Endodermal cell (in vitro differentiated cells): Measurements from ENCODE around the gene LAYN. TPM values are rescaled to one million over a fixed set of nuclear protein-coding genes. Genes with fewer than 3 reads are reported as not detected.

Experiments used
- DNase-seq: peaks from one replicate; pipeline ENCODE4 v3.0.0-alpha.2; 2017
- H3K27ac ChIP-seq: 2 replicates; pipeline ENCODE4 v1.5.1; 2013; ENCODE audit warnings: mild to moderate bottlenecking, low read depth, low read length, moderate library complexity
- H3K27me3 ChIP-seq: 2 replicates; pipeline ENCODE4 v1.6.1; 2013; ENCODE audit warnings: mild to moderate bottlenecking, low read length, moderate library complexity; ENCODE audit not compliant: insufficient read depth, control insufficient read depth, poor library complexity, severe bottlenecking
- H3K36me3 ChIP-seq: 2 replicates; pipeline ENCODE4 v1.7.0; 2013; ENCODE audit warnings: mild to moderate bottlenecking, low read length, moderate library complexity; ENCODE audit not compliant: control insufficient read depth, insufficient read depth
- H3K4me1 ChIP-seq: one replicate; pipeline ENCODE4 v1.7.0; 2013; ENCODE audit warnings: low read length; ENCODE audit not compliant: control insufficient read depth, insufficient read depth
- H3K4me3 ChIP-seq: 2 replicates; pipeline ENCODE4 v1.5.1; 2013; ENCODE audit warnings: mild to moderate bottlenecking, low read length, moderate library complexity
- H3K9ac ChIP-seq: 2 replicates; pipeline ENCODE4 v1.6.1; 2013; ENCODE audit warnings: mild to moderate bottlenecking, low read length, moderate library complexity; ENCODE audit not compliant: poor library complexity, severe bottlenecking; ENCODE audit errors: extremely low read depth
- H3K9me3 ChIP-seq: 2 replicates; pipeline ENCODE4 v1.6.1; 2013; ENCODE audit warnings: mild to moderate bottlenecking, low read length, moderate library complexity; ENCODE audit not compliant: control insufficient read depth
- H3K27ac Mint-ChIP-seq: 2 replicates; pipeline ENCODE4 v1.8.0; 2020; ENCODE audit warnings: mixed read lengths
- H3K27me3 Mint-ChIP-seq: 2 replicates; pipeline ENCODE4 v1.8.0; 2021; ENCODE audit warnings: mild to moderate bottlenecking, mixed read lengths; ENCODE audit not compliant: insufficient read depth
- H3K36me3 Mint-ChIP-seq: 2 replicates; pipeline ENCODE4 v1.8.0; 2020; ENCODE audit warnings: low read depth, mixed read lengths
- H3K4me1 Mint-ChIP-seq: 2 replicates; pipeline ENCODE4 v1.8.0; 2020; ENCODE audit warnings: mixed read lengths
- H3K4me3 Mint-ChIP-seq: 2 replicates; pipeline ENCODE4 v1.8.0; 2020; ENCODE audit warnings: mild to moderate bottlenecking, moderate library complexity, mixed read lengths
- H3K9me3 Mint-ChIP-seq: 2 replicates; pipeline ENCODE4 v1.8.0; 2020; ENCODE audit warnings: mild to moderate bottlenecking, mixed read lengths
- CTCF ChIP-seq: fragments of 200-600 bp; sonication (generic); conservative IDR thresholded peaks from 2 replicates; pipeline ENCODE4 v1.5.0; 2021; ENCODE audit warnings: antibody characterized with exemption, mild to moderate bottlenecking
- WGBS, 2 experiments: methylation state at CpG; one replicate each; pipeline versions ENCODE4 v1.1.5 to v1.1.7; 2013; ENCODE audit warnings: missing lambda C conversion rate in 2 of 2, mixed read lengths in 1 of 2; ENCODE audit not compliant: insufficient coverage in 1 of 2, insufficient read length in 1 of 2; 5-methylcytosine and 5-hydroxymethylcytosine counted together
- total RNA-seq, 2 donors: library from RNA; stranded (reverse); fragmentation: NEBNext Ultra II Directional in 1 of 2; extraction: Animal tissue kit (Norgen Biotek cat#: 25700) in 1 of 2; gene quantifications; 2 replicates in 1 of 2; 3 replicates in 1 of 2; pipeline ENCODE4 v1.2.1, GENCODE V29; 2021

The LAYN gene
- total RNA-seq, 2 donors from 2014 or later, result 1.1 to 1.5 TPM

DNA sequence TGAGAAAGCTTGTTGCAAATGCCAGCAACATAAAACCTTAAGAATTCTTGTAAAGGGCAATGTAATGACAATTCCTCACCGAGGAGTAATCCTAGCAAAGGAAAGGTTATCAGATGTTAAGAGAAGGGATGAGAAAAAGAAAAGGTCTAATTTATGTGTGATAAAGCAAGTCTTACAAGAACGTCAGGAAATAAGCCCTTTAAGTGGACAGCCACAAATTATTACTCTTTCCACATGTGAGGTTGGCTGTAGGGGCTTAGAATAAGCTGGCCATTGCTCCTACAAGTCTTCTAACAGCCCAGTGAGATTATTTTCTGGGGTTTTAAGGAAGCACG is 9.3 kb downstream of the LAYN start:
- peaks cover 3% of the 10 kb centered on the region for H3K4me1 Mint-ChIP-seq
- H3K27ac Mint-ChIP-seq, result no peak overlapping the region
- no peak for TF ChIP-seq CTCF
- no peak overlapping the region for H3K4me3 Mint-ChIP-seq
- Histone ChIP-seq H3K9ac (no peak overlapping the region), H3K36me3 (no peaks in the 10 kb centered on the region), H3K27me3 (peaks cover 31% of the 10 kb centered on the region), H3K27ac (no peak overlapping the region), H3K9me3 (no peaks in the 10 kb centered on the region), H3K4me1 (no peaks in the 10 kb centered on the region), H3K4me3 (no peak overlapping the region)
- no peaks in the 10 kb centered on the region for H3K36me3 Mint-ChIP-seq
- no peaks in the 10 kb centered on the region for H3K9me3 Mint-ChIP-seq
- WGBS, 2 experiments, result 85% methylated on average over 3 of the region's 3 CpGs
- peaks cover 33% of the 10 kb centered on the region for H3K27me3 Mint-ChIP-seq
- DNase-seq, result no peak

GRCh38 chr11:111550258-111550657 is 9.7 kb downstream of the LAYN start:
- TF ChIP-seq CTCF, result no peak
- Mint-ChIP-seq H3K4me3 (no peak overlapping the region), H3K4me1 (peaks cover 3% of the 10 kb centered on the region), H3K36me3 (no peaks in the 10 kb centered on the region), H3K9me3 (peaks cover 1% of the 10 kb centered on the region), H3K27me3 (peaks cover 32% of the 10 kb centered on the region), H3K27ac (no peak overlapping the region)
- Histone ChIP-seq H3K27ac (no peak overlapping the region), H3K4me3 (no peak overlapping the region), H3K27me3 (peaks cover 29% of the 10 kb centered on the region), H3K9ac (no peak overlapping the region), H3K4me1 (no peaks in the 10 kb centered on the region), H3K36me3 (no peaks in the 10 kb centered on the region), H3K9me3 (peaks cover 1% of the 10 kb centered on the region)
- 79 to 91% methylated on average over 2 of the region's 2 CpGs for WGBS, 2 experiments
- no peak for DNase-seq

DNA sequence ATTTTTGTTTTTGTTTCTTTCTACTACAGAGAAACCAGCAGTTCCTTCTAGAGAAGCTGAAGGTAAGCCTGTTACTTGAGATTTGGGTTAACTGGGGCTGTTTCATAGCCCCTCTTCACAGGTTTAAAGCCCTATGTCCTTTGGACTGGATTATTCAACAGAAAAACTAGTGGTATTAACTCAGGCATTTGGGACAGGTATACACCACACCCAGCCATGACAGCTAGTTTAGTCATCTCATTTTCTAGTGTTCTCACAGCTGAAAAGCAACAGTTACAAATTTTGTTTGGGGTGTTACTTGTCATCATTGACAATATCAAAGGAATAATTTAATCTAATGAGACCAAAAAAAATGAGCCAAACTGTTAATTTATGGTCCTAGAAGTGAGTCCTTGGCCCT is 14.0 kb downstream of the LAYN start:
- Mint-ChIP-seq H3K4me1 (peaks cover 3% of the 10 kb centered on the region), H3K4me3 (no peak overlapping the region), H3K27ac (no peak overlapping the region), H3K27me3 (peaks cover 8% of the 10 kb centered on the region), H3K9me3 (peaks cover 17% of the 10 kb centered on the region), H3K36me3 (peaks cover 2% of the 10 kb centered on the region)
- peaks cover 12% of the 10 kb centered on the region for H3K27me3 ChIP-seq
- H3K9me3 ChIP-seq, result peaks cover 13% of the 10 kb centered on the region
- no peak for TF ChIP-seq CTCF
- no peak overlapping the region for H3K27ac ChIP-seq
- H3K36me3 ChIP-seq, result no peaks in the 10 kb centered on the region
- no peak overlapping the region for H3K9ac ChIP-seq
- H3K4me3 ChIP-seq, result no peak overlapping the region
- H3K4me1 ChIP-seq, result no peaks in the 10 kb centered on the region
- no peak for DNase-seq
